Aorta (tissue), 5 donors: ENCODE data around the gene HLA-DRA. TPM values are rescaled to one million over a fixed set of nuclear protein-coding genes. Genes with fewer than 3 reads are reported as not detected.

Experiments
- ATAC-seq: fragments of 200-7000 bp; cut with Tn5 transposase; one replicate; pipeline ENCODE4 v1.9.1; 2022; ENCODE audit warnings: moderate library complexity; ENCODE audit not compliant: low FRiP score
- DNase-seq, 2 donors: peaks; one replicate each; pipeline ENCODE4 v3.0.0-alpha.2; 2020
- H3K27ac ChIP-seq, 2 donors: one replicate each; pipeline ENCODE4 v1.5.1; 2013; ENCODE audit warnings: low read length in 2 of 2, mild to moderate bottlenecking in 2 of 2, moderate library complexity in 2 of 2, control low read depth in 1 of 2, inconsistent platforms in 1 of 2, low read depth in 1 of 2
- H3K27me3 ChIP-seq, 2 donors: one replicate each; pipeline ENCODE4 v1.6.1; 2013; ENCODE audit warnings: control low read depth in 1 of 2, low read length in 1 of 2, mild to moderate bottlenecking in 1 of 2, moderate library complexity in 1 of 2; ENCODE audit not compliant: insufficient read depth in 2 of 2, control insufficient read depth in 1 of 2
- H3K36me3 ChIP-seq, 2 donors: one replicate each; pipeline ENCODE4 v1.6.1; 2013; ENCODE audit warnings: control low read depth in 1 of 2, low read length in 1 of 2, mild to moderate bottlenecking in 1 of 2; ENCODE audit not compliant: insufficient read depth in 2 of 2, control insufficient read depth in 1 of 2
- H3K4me1 ChIP-seq, 2 donors: one replicate each; pipeline ENCODE4 v1.6.1; 2013; ENCODE audit warnings: low read length in 2 of 2, control low read depth in 1 of 2, mild to moderate bottlenecking in 1 of 2, moderate library complexity in 1 of 2; ENCODE audit not compliant: insufficient read depth in 2 of 2, control insufficient read depth in 1 of 2
- H3K4me3 ChIP-seq, 2 donors: one replicate each; pipeline ENCODE4 v1.5.1; 2013; ENCODE audit warnings: low read length in 2 of 2, control low read depth in 1 of 2, mild to moderate bottlenecking in 1 of 2
- H3K9me3 ChIP-seq: one replicate; pipeline ENCODE4 v1.6.1; 2013; ENCODE audit warnings: mild to moderate bottlenecking, low read length; ENCODE audit not compliant: control insufficient read depth
- WGBS, 2 donors: extraction: QIAGEN DNeasy Blood & Tissue Kit; methylation state at CpG; one replicate each; pipeline ENCODE4 v1.1.7; 2013; 5-methylcytosine and 5-hydroxymethylcytosine counted together
- intact Hi-C, 2 donors: fragments of 100-400 bp; cut with DNase I; formaldehyde crosslinking; loops; one replicate each; pipeline versions ENCODE4 v1.14.2 to v1.15.0; 2022
- long read RNA-seq, 2 donors: library from polyadenylated mRNA; unstranded; transcript quantifications; one replicate each; pipeline ENCODE4 v2.0.0, GENCODE V29; 2020 to 2021
- polyA plus RNA-seq, 2 donors: library from polyadenylated mRNA; stranded (reverse); fragments of 200-250 nt; gene quantifications; one replicate each; pipeline ENCODE4 v1.2.3, GENCODE V29; 2013
- total RNA-seq, 2 donors: library from RNA; stranded (reverse); fragmentation: NEBNext Ultra II Directional; extraction: Animal tissue kit (Norgen Biotek cat#: 25700); gene quantifications; one replicate each; pipeline ENCODE4 v1.2.1, GENCODE V29; 2021
- donor health status: healthy with polysubstance abuse.
- donor health status: Bipolar disorder and iron deficiency.
- donor health status: DM: no; HTN: no; CAD: no.
- donor health status: DM: no; HTN: no; CAD: no.
- donor health status: DM: yes; HTN: yes; CAD: no.

HLA-DRA gene
- total RNA-seq (100 to 1,000 TPM; 274 to 605 TPM), polyA plus RNA-seq (100 to 1,000 TPM in 1 of 2 donors, 10 to 100 TPM in 1; 64.0 to 382 TPM)
- long read RNA-seq, donor 1, transcript HLA-DRA-202 (5 exons, 1,280 nt): major isoform, 283 of 299 reads
- long read RNA-seq, donor 1, partial matches to known transcripts: 5 of 299 reads
- long read RNA-seq, donor 1, other reads (novel, unspliced or antisense): 8 of 299 reads
- long read RNA-seq, donor 2, transcript HLA-DRA-202 (5 exons, 1,280 nt): major isoform, 96 of 120 reads
- long read RNA-seq, donor 2, partial matches to known transcripts: 19 of 120 reads
- long read RNA-seq, donor 2, other reads (novel, unspliced or antisense): 5 of 120 reads

GRCh38 chr6:32439602-32440214 lies at the start of gene HLA-DRA:
HLA-DRA (plus strand) TSS chr6:32439887; CDS start chr6:32439951, 64 bp downstream.
- intact Hi-C loops: loop anchor here in 1 of 2 donors (10.0 kb wide), 1 partner anchor 185 kb away; no protein-coding TSS in a partner anchor
- Histone ChIP-seq H3K36me3 (no peaks in the 10 kb centered on the region), H3K27me3 (no peaks in the 10 kb centered on the region), H3K27ac (no peak within 1 kb of the TSS), H3K4me1 (no peaks in the 10 kb centered on the region), H3K9me3 (no peaks in the 10 kb centered on the region), H3K4me3 (no peak within 1 kb of the TSS)
- DNase-seq: no peak
- ATAC-seq: peak; percentile 80
- WGBS, 2 donors: 41 to 42% methylated on average over 9 of the region's 9 CpGs

GRCh38 chr6:32391505-32391904 lies 48.2 kb upstream of the HLA-DRA start:
- no peaks in the 10 kb centered on the region for H3K4me1 ChIP-seq
- H3K27me3 ChIP-seq: no peaks in the 10 kb centered on the region
- ATAC-seq (no peak), DNase-seq (no peak)
- no peak overlapping the region for H3K4me3 ChIP-seq
- H3K36me3 ChIP-seq: no peaks in the 10 kb centered on the region
- WGBS, 2 donors: 81 to 88% methylated on average over 6 of the region's 6 CpGs
- no peak overlapping the region for H3K27ac ChIP-seq
- no peaks in the 10 kb centered on the region for H3K9me3 ChIP-seq
- intact Hi-C loops: no loop called here

GRCh38 chr6:32393665-32394420 lies 45.8 kb upstream of the HLA-DRA start:
- Histone ChIP-seq H3K4me3 (no peak overlapping the region), H3K27ac (no peak overlapping the region), H3K36me3 (no peaks in the 10 kb centered on the region), H3K27me3 (no peaks in the 10 kb centered on the region), H3K4me1 (no peaks in the 10 kb centered on the region), H3K9me3 (no peaks in the 10 kb centered on the region)
- DNase-seq (no peak), ATAC-seq (peak; percentile 82)
- intact Hi-C loops: no loop called here
- 51 to 73% methylated on average over 7 of the region's 7 CpGs for WGBS, 2 donors

- H3K27ac ChIP-seq: no peak overlapping the region
- H3K27me3 ChIP-seq: no peaks in the 10 kb centered on the region
- no peak for ATAC-seq
- intact Hi-C loops: no loop called here
- no peaks in the 10 kb centered on the region for H3K4me1 ChIP-seq
- DNase-seq: no peak
- no peaks in the 10 kb centered on the region for H3K36me3 ChIP-seq
- WGBS, 2 donors: 93% methylated on average over 10 of the region's 10 CpGs
- H3K4me3 ChIP-seq: no peak overlapping the region
- no peaks in the 10 kb centered on the region for H3K9me3 ChIP-seq
These were observed 43.7 kb upstream of the HLA-DRA start for GRCh38 chr6:32396028-32396427.

GRCh38 chr6:32397252-32397920 lies 42.3 kb upstream of the HLA-DRA start:
- 73 to 74% methylated on average over 7 of the region's 7 CpGs for WGBS, 2 donors
- peaks cover 0 to 1% of the 10 kb centered on the region in 2 donors for H3K27me3 ChIP-seq
- H3K36me3 ChIP-seq: no peaks in the 10 kb centered on the region
- ATAC-seq (no peak), DNase-seq (no peak)
- no peak overlapping the region for H3K4me3 ChIP-seq
- H3K27ac ChIP-seq: no peak overlapping the region
- intact Hi-C loops: no loop called here
- no peaks in the 10 kb centered on the region for H3K9me3 ChIP-seq
- H3K4me1 ChIP-seq: no peaks in the 10 kb centered on the region

- Histone ChIP-seq H3K36me3 (no peaks in the 10 kb centered on the region), H3K4me3 (no peak overlapping the region), H3K27me3 (peaks cover 0 to 1% of the 10 kb centered on the region in 2 donors), H3K4me1 (no peaks in the 10 kb centered on the region), H3K27ac (no peak overlapping the region), H3K9me3 (no peaks in the 10 kb centered on the region)
- 25 to 29% methylated on average over 4 of the region's 4 CpGs for WGBS, 2 donors
- intact Hi-C loops: no loop called here
- no peak for DNase-seq
- ATAC-seq: no peak
These were observed 38.3 kb upstream of the HLA-DRA start for GRCh38 chr6:32401284-32401963.

GRCh38 chr6:32402812-32403211 lies 36.9 kb upstream of the HLA-DRA start:
- intact Hi-C loops: no loop called here
- ATAC-seq (no peak), DNase-seq (no peak)
- Histone ChIP-seq H3K27ac (no peak overlapping the region), H3K4me3 (no peak overlapping the region), H3K4me1 (no peaks in the 10 kb centered on the region), H3K9me3 (no peaks in the 10 kb centered on the region), H3K36me3 (no peaks in the 10 kb centered on the region), H3K27me3 (peaks cover 0 to 4% of the 10 kb centered on the region in 2 donors)
- WGBS, 2 donors: 58 to 59% methylated on average over 8 of the region's 8 CpGs

- Histone ChIP-seq H3K27me3 (peaks cover 0 to 4% of the 10 kb centered on the region in 2 donors), H3K27ac (no peak overlapping the region), H3K36me3 (no peaks in the 10 kb centered on the region), H3K4me3 (no peak overlapping the region), H3K4me1 (no peaks in the 10 kb centered on the region), H3K9me3 (no peaks in the 10 kb centered on the region)
- DNase-seq: no peak
- intact Hi-C loops: no loop called here
- 10 to 24% methylated on average over 1 of the region's 1 CpG for WGBS, 2 donors
- no peak for ATAC-seq
These were observed 34.0 kb upstream of the HLA-DRA start for GRCh38 chr6:32405656-32406055.
